HFF-Myc (cell line): ENCODE measurements around the gene IL25.

ENCODE experiments used
- DNase-seq: peaks from one replicate; pipeline ENCODE4 v3.0.0-alpha.2; 2011; ENCODE audit warnings: low read depth; ENCODE audit errors: extremely low read depth
- H3K4me3 ChIP-seq: replicated peaks from 2 replicates; pipeline ENCODE4 v1.5.1; 2011; ENCODE audit warnings: low read depth, mild to moderate bottlenecking, control low read depth, low read length
- CTCF ChIP-seq: IDR thresholded peaks from 2 replicates; pipeline ENCODE4 v1.5.1; 2012; ENCODE audit warnings: mild to moderate bottlenecking, low read depth, low read length, control low read depth; ENCODE audit errors: missing control alignments

IL25 gene

GRCh38 chr14:23406244-23406643, 33.6 kb downstream of the IL25 start:
- no peak for TF ChIP-seq CTCF
- H3K4me3 ChIP-seq: no peak overlapping the region
- DNase-seq: no peak

GRCh38 chr14:23406725-23407355, 34.2 kb downstream of the IL25 start:
- no peak for DNase-seq
- no peak overlapping the region for H3K4me3 ChIP-seq
- TF ChIP-seq CTCF: no peak

GRCh38 chr14:23407516-23408306, 35.1 kb downstream of the IL25 start, which contains the start of gene MYH6:
Gene MYH6, minus strand, starts transcription at chr14:23408273. Its CDS starts 1,050 bp downstream, at chr14:23407223.
- no peak for TF ChIP-seq CTCF
- H3K4me3 ChIP-seq: no peak within 1 kb of the TSS
- no peak for DNase-seq

GRCh38 chr14:23408307-23408630, 35.7 kb downstream of the IL25 start:
- no peak for TF ChIP-seq CTCF
- no peak overlapping the region for H3K4me3 ChIP-seq
- no peak for DNase-seq

GRCh38 chr14:23409475-23409874, 36.9 kb downstream of the IL25 start:
- H3K4me3 ChIP-seq: no peak overlapping the region
- no peak for TF ChIP-seq CTCF

GRCh38 chr14:23409966-23410635, 37.5 kb downstream of the IL25 start:
- no peak overlapping the region for H3K4me3 ChIP-seq
- TF ChIP-seq CTCF: no peak
- no peak for DNase-seq

More at GRCh38 chr14:23409475-23409874, 36.9 kb downstream of the IL25 start:
- no peak for DNase-seq
